Activated T-helper 17 cell treated with anti-CD3 and anti-CD28 coated beads, Interleukin-2, amount 50 U/mL, for 72 hours (primary cell): ENCODE results near the gene PHACTR1. TPM values are rescaled to one million over a fixed set of nuclear protein-coding genes. Genes with fewer than 3 reads are reported as not detected.

Source experiments
- ATAC-seq: fragments of 150-1000 bp; cut with Tn5 transposase; replicated peaks from 2 replicates; pipeline ENCODE4 v1.10.0; 2021; ENCODE audit warnings: mild to moderate bottlenecking, moderate library complexity
- H3K27ac Mint-ChIP-seq: one replicate; pipeline ENCODE4 v1.8.0; 2022; ENCODE audit warnings: mixed read lengths
- H3K27me3 Mint-ChIP-seq: one replicate; pipeline ENCODE4 v1.8.0; 2022; ENCODE audit warnings: mixed read lengths
- H3K36me3 Mint-ChIP-seq: one replicate; pipeline ENCODE4 v1.8.0; 2022; ENCODE audit warnings: low read depth, mild to moderate bottlenecking, mixed read lengths
- H3K4me1 Mint-ChIP-seq: one replicate; pipeline ENCODE4 v1.8.0; 2022; ENCODE audit warnings: mixed read lengths
- H3K4me3 Mint-ChIP-seq: one replicate; pipeline ENCODE4 v1.8.0; 2022; ENCODE audit warnings: mild to moderate bottlenecking, mixed read lengths
- H3K9me3 Mint-ChIP-seq: one replicate; pipeline ENCODE4 v1.8.0; 2022; ENCODE audit warnings: mixed read lengths
- total RNA-seq, 2 donors: library from RNA; stranded (reverse); gene quantifications; one replicate each; pipeline ENCODE4 v1.2.3, GENCODE V29; 2022

The PHACTR1 gene
- total RNA-seq, 2 donors from 2014 or later: 0.05 to 1.5 TPM

DNA sequence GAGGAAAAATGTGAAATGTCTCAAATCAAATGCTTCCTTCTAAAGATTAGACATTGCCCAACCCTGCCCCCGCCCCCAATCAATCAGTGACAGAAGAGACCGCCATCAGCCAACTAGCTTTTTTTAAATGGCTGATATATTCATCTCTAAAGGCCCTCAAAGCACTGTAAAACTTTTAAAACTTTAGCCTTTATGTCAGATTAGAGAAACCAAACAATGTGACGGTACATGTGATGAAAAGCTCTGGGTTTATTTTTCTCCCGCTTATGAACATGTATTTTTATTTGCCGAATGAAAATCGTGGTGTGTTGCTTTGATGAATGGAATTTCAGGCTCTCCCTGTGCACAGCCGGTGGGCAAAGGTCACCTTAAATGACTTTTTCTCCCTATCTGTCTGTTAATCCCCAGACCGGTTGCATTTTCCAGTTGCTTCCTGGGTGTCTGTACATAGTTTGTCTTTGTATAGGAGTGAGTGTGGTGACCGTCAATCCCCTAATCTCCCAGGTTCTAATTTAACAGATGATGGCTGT lies 573.3 kb downstream of the PHACTR1 start:
- ATAC-seq: no peak
- no peak overlapping the region for H3K4me3 Mint-ChIP-seq
- no peaks in the 10 kb centered on the region for H3K4me1 Mint-ChIP-seq
- H3K36me3 Mint-ChIP-seq: peaks cover 29% of the 10 kb centered on the region
- H3K9me3 Mint-ChIP-seq: no peaks in the 10 kb centered on the region
- no peak overlapping the region for H3K27ac Mint-ChIP-seq
- no peaks in the 10 kb centered on the region for H3K27me3 Mint-ChIP-seq

DNA sequence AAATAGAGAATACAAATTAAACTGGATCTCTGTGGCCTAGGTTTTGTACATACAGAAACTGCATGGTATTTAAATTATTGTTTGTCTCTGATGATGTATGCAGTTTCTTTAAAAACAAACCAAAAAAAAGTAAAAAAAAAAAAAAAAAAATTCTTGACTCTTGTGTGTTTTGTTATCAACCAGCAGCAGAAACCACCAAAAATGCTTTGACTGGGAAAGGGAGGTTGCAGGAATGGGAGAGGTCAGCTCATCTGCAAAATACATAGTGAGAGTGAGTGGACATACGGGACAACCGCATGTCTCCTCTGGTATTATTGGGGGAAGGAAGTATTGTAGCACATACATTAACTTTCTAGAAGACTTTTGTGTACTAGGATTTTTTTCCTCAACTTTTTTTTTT lies 573.8 kb downstream of the PHACTR1 start:
- Mint-ChIP-seq H3K27ac (no peak overlapping the region), H3K27me3 (no peaks in the 10 kb centered on the region), H3K36me3 (peaks cover 33% of the 10 kb centered on the region), H3K4me3 (no peak overlapping the region), H3K4me1 (no peaks in the 10 kb centered on the region), H3K9me3 (no peaks in the 10 kb centered on the region)
- ATAC-seq: no peak

DNA sequence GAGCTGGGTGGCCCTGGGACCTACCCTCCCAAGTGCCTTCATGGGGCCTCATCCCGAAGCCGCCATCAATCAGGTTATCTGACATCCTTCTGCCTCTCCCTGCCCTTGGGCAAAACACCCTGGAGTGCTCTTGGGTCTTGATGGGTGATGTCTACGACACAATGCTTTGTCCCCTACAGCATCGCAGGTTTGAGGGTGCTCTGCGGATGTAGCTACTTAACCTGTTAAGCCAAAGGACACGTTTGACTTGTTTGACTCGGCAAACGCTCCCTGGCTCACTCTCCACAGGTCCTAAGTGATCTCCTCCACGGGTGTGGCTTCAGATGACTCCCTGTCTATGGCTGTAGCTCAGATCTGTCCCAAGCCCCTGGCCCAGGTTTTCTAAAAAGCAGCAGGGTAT lies 576.2 kb downstream of the PHACTR1 start:
- Mint-ChIP-seq H3K27me3 (no peaks in the 10 kb centered on the region), H3K9me3 (no peaks in the 10 kb centered on the region), H3K27ac (no peak overlapping the region), H3K4me3 (no peak overlapping the region), H3K4me1 (no peaks in the 10 kb centered on the region), H3K36me3 (peaks cover 47% of the 10 kb centered on the region)
- ATAC-seq: no peak

DNA sequence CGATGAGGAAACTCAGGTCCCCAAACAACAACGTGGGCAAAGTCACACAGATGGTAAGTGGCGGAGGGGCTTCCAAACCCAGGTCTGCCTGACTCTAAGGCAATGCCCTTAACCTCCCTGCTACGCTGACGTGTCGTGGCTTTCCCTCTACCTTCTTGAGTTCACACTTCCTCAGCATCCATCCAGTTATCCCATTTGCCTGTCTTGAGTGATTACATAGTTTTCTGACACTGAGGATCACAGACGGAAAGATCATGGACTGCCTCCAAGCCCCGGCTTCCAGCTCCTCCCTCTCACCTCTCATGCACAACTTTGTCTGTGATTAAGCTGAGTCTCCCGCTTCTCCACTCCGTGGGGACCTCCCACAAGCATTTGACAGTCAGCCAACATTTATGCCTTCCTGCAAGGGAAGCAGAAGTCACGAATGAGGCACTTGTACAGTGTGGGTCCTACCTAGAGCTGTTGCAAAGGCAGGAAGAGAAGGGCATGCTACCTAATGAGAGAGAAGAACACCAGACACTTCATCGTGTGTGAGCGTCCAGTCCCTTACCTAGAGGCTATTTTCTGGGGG lies 578.0 kb downstream of the PHACTR1 start:
- ATAC-seq: no peak
- no peaks in the 10 kb centered on the region for H3K9me3 Mint-ChIP-seq
- H3K4me3 Mint-ChIP-seq: no peak overlapping the region
- no peak overlapping the region for H3K27ac Mint-ChIP-seq
- peaks cover 57% of the 10 kb centered on the region for H3K36me3 Mint-ChIP-seq
- no peaks in the 10 kb centered on the region for H3K27me3 Mint-ChIP-seq
- no peaks in the 10 kb centered on the region for H3K4me1 Mint-ChIP-seq

DNA sequence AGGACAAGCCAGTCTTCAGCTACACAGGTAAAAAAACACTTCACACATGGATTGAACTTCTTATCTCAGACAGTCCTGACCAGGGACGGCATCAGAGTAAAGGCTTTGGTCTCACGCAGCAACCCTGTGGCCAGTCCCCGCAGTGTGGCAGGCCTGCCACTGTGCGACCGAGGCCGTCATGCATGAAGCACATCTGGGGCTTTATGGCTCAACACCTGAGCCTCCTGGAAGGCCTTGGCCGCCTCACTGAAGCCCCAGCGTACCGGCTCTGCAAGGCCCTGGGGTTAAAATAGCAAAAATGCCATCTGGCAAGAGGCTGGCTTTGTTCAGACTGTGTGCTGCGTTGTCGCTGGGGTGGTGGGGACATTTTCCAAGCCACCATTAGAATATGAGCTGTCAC lies 579.0 kb downstream of the PHACTR1 start:
- Mint-ChIP-seq H3K4me1 (no peaks in the 10 kb centered on the region), H3K27me3 (no peaks in the 10 kb centered on the region), H3K36me3 (peaks cover 62% of the 10 kb centered on the region), H3K27ac (no peak overlapping the region), H3K4me3 (no peak overlapping the region), H3K9me3 (no peaks in the 10 kb centered on the region)
- no peak for ATAC-seq

DNA sequence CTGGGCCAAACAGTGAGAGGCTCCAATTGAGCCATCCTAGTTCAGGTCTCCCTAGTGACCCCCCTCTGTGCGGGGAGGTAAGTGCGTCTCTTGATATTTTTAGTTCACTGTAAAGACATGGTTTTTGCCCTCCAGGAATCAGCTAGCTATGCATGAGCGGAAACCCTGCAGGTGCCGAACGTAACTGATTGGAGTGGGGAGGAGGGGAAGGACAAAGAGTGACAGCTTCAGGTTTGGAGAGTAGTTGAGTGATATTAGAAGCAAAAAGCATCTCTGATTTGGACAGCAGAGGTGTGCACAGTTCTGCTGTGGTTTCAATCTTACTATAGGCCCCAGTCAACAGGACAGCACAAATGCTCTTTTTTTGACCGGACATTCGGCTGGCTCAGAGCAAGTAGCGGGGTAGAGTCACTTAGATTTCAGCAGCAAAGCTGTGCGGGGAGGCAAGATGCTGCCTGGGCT lies 580.0 kb downstream of the PHACTR1 start:
- Mint-ChIP-seq H3K27me3 (no peaks in the 10 kb centered on the region), H3K4me3 (no peak overlapping the region), H3K9me3 (no peaks in the 10 kb centered on the region), H3K27ac (no peak overlapping the region), H3K4me1 (no peaks in the 10 kb centered on the region), H3K36me3 (peaks cover 72% of the 10 kb centered on the region)
- ATAC-seq: no peak

DNA sequence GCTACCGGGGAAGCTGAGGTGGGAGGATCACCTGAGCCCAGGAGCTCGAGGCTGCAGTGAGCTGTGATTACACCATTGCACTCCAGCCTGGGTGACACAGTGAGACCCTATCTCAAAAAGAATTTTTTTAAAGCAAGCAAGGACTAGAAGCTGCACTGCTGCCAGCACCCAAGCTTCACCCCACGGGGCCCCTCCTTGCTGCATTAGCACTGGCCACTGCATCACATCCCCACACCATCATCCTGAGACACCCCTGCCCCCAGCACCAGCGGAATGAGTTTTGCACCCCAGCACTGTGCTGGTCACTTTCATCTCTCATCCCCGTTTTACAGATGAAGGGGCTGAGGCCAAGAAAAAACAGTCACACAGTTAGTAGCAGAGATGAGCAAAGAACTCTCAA lies 580.8 kb downstream of the PHACTR1 start:
- H3K27me3 Mint-ChIP-seq: no peaks in the 10 kb centered on the region
- ATAC-seq: no peak
- peaks cover 3% of the 10 kb centered on the region for H3K4me1 Mint-ChIP-seq
- peaks cover 69% of the 10 kb centered on the region for H3K36me3 Mint-ChIP-seq
- H3K9me3 Mint-ChIP-seq: no peaks in the 10 kb centered on the region
- no peak overlapping the region for H3K27ac Mint-ChIP-seq
- no peak overlapping the region for H3K4me3 Mint-ChIP-seq

DNA sequence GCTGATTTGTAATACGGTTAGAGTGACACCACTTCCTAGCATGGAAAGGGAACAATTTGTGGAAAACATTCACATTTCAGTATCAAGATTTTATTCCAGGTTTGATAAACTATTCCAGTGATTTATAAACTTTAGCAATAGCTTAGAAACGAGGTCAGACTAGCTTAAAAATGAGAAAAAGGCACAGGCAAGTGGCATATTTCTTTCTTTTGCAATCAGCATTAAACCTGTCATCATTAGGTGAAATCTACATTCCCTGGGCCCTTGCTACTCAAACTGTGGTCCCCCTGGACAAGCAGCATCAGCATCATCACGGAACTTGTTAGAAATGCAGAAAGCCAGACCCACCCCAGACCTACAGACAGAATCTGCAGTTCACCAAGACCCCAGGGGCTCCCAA lies 581.9 kb downstream of the PHACTR1 start:
- no peak overlapping the region for H3K27ac Mint-ChIP-seq
- no peaks in the 10 kb centered on the region for H3K27me3 Mint-ChIP-seq
- H3K9me3 Mint-ChIP-seq: no peaks in the 10 kb centered on the region
- H3K36me3 Mint-ChIP-seq: peaks cover 72% of the 10 kb centered on the region
- peaks cover 13% of the 10 kb centered on the region for H3K4me1 Mint-ChIP-seq
- H3K4me3 Mint-ChIP-seq: no peak overlapping the region
- ATAC-seq: no peak

DNA sequence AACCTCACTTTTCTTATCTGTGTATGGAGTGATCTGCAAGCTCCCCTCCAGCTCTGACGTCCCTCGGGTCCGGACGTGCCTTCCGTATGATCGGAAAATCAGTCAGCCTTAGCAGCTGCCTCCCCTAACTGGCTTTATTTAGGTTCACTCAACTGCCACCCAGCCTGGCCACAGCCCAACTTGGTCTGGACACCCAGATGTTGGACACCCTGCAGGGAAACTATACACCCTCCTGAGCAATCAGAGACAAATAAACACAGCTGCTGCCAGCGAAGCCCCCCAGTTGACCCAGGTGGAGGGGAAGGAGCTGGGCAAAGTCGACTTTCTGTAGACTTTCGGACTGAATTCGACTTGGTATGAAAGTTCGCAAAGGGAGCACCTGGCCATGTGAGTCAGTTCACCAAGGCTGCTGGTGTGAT lies 582.8 kb downstream of the PHACTR1 start:
- Mint-ChIP-seq H3K4me1 (peaks cover 16% of the 10 kb centered on the region), H3K27ac (no peak overlapping the region), H3K9me3 (no peaks in the 10 kb centered on the region), H3K36me3 (peaks cover 70% of the 10 kb centered on the region), H3K4me3 (no peak overlapping the region), H3K27me3 (no peaks in the 10 kb centered on the region)
- no peak for ATAC-seq

DNA sequence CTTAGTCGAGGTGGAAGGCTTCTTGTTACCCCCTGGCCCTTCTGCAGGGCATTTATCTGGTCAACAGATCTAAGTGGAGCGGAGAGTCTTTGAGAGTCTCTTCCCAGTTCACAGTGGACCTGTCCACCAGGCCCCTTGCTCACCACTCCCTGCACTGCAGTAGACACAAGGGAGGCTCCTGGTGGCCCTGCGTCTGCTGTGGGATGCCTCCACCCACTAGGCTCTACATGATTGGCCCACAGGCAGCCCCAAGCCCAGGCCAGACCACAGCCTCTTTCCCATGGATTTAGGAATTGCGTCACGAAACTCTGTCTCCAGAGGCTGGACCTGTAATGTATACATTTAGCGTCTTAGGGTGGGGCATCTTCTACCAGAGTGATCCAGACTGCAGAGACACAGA lies 583.4 kb downstream of the PHACTR1 start:
- H3K27me3 Mint-ChIP-seq: no peaks in the 10 kb centered on the region
- H3K9me3 Mint-ChIP-seq: no peaks in the 10 kb centered on the region

DNA sequence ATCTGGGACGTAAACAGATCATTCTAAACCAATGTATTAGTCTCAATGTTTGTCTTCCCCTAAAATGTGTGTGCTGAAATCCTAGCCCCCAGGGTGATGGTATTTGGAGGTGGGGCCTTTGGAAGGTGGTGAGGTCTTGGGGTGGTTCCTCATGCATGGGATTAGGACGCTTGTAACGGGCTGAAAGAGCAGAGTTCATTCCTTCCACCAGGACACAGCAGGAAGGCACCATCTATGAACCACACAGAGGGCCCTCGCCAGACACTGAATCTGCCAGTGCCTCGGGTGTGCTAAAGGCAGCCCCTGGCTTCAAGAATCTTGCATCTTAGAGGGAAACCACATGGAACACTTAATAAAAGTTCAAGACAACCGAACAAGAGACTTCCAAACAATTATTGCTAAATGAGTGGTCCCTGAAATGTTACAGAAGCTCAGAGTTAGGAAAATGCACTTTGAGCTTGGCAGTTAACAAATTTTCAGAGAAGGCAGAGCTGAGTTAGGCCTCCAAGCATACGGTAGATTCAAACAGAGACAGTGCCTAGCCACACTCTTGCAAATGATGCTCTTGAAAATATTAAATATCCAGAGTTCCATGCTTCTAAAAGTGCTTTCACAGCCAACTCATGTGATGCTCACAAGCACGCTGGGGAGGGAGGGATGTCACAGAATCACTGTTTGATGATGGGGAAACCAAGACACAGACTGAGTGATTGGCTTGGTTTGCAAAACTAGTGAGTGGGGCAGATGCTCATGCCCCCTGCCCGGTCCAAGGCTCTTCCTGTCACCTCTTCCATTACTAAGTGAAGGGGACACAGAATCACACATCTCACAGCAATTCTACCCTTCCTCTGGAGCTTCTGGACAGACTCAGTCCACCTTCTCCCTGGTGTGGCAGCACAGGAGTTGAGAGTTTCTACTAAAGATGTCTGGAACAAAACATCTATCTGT lies 584.4 kb downstream of the PHACTR1 start:
- Mint-ChIP-seq H3K4me1 (peaks cover 16% of the 10 kb centered on the region), H3K27ac (no peak overlapping the region), H3K4me3 (no peak overlapping the region), H3K27me3 (no peaks in the 10 kb centered on the region), H3K9me3 (no peaks in the 10 kb centered on the region), H3K36me3 (peaks cover 67% of the 10 kb centered on the region)
- no peak for ATAC-seq

More for the DNA sequence above, 583.4 kb downstream of the PHACTR1 start:
- H3K36me3 Mint-ChIP-seq: peaks cover 70% of the 10 kb centered on the region
- ATAC-seq: no peak
- H3K27ac Mint-ChIP-seq: no peak overlapping the region
- no peak overlapping the region for H3K4me3 Mint-ChIP-seq
- H3K4me1 Mint-ChIP-seq: peaks cover 16% of the 10 kb centered on the region

DNA sequence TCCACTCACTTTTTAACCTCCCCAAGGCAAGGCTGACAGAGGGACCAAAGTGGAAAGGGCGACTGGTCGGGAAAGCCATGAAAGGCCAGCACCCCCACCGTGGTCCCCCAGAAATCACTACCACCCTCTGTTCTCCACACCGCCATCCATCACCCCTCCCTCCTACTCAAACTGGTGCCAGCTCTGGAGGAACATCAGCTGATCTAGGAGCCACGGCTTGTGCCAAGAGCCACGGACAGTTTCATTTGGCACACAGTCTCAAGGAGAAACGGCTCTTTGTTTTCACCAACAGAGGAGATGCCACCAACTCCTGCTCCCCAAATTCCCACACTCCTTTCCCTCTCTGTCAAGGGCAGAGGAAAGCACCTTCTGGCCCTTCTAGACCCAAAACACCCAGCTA lies 585.7 kb downstream of the PHACTR1 start:
- Mint-ChIP-seq H3K4me1 (peaks cover 16% of the 10 kb centered on the region), H3K27me3 (no peaks in the 10 kb centered on the region), H3K36me3 (peaks cover 76% of the 10 kb centered on the region), H3K27ac (peak overlapping the region; percentile 91), H3K4me3 (peak overlapping the region; percentile 71), H3K9me3 (no peaks in the 10 kb centered on the region)
- no peak for ATAC-seq

DNA sequence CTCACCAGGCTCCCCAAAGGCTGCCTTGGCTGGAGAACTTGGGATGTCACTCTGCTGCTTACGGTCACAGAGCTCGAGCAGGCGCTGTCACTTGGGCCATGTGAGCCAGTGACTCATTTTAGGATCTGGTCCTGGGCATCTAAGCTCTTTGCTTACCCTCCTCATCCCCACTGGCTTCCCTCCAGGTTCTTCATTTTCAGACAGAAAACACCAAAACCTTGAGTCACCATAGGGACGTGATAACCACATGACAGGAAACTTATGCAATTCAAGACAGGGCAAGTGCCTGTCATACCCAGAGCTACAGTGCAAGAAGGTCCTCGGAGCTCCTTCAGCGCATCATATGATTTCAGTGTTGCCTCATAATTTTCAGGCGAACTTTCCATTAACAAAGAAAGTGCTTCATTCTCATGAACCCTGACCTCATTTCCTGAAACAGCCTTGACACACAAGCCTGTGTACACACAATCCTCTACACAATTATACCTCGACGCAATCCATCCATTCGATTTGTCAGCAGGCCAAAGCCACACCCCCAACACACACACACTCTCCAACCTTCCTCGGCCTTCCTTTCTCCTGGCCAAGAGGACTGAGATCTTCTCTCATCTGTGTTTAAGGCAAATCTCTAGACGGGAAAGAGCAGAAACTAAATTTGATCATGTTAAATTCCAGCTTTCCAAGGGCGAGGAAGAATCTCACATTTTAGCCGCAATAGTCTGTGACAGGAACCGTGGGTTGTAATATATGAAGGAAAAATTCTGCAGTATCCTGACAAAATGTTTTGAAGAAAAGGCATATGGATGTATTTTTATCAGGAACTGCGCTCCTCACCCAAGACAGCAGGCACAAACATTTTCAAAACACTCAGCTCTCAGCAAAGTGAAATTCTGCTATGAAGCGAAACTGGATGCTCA lies 586.4 kb downstream of the PHACTR1 start:
- Mint-ChIP-seq H3K4me3 (peak overlapping the region; percentile 71), H3K36me3 (peaks cover 77% of the 10 kb centered on the region), H3K4me1 (peaks cover 16% of the 10 kb centered on the region), H3K9me3 (no peaks in the 10 kb centered on the region), H3K27me3 (no peaks in the 10 kb centered on the region), H3K27ac (peak overlapping the region; percentile 91)
- peak; percentile 97 for ATAC-seq

DNA sequence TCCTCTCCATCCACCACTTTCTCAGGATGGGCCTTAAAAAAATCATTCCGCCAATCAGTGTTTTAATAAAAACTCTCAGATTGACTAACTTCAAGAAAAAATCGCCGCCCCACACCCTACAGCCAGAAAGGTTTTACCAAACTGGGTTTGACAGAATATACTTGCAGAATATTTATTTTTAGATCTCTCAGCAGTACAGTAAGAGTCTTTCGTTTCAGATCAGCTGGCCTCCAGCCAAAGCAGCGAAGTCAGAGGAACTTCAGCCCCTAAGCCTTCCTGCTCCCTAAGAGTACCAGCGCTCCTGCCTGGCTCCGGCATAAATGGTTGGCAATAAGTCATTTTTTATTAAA lies 587.1 kb downstream of the PHACTR1 start:
- peak; percentile 20 for ATAC-seq
- no peaks in the 10 kb centered on the region for H3K27me3 Mint-ChIP-seq
- peak overlapping the region; percentile 71 for H3K4me3 Mint-ChIP-seq
- no peaks in the 10 kb centered on the region for H3K9me3 Mint-ChIP-seq
- peaks cover 75% of the 10 kb centered on the region for H3K36me3 Mint-ChIP-seq
- H3K27ac Mint-ChIP-seq: peak overlapping the region; percentile 91
- H3K4me1 Mint-ChIP-seq: peaks cover 16% of the 10 kb centered on the region
